COLO668 (cell line): ENCODE measurements around the gene LY6G6D.

Experiments
- DNase-seq: peaks from one replicate; lab custom pipeline; 2025; ENCODE audit not compliant: unreplicated experiment; lab: John Stamatoyannopoulos, UW

The LY6G6D gene, protein sequence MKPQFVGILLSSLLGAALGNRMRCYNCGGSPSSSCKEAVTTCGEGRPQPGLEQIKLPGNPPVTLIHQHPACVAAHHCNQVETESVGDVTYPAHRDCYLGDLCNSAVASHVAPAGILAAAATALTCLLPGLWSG

GRCh38 chr6:31715022-31715958, at the start of gene LY6G6D:
Gene LY6G6D (plus strand): TSS chr6:31715348. CDS start chr6:31715356, 8 bp downstream.
- no peak for DNase-seq

DNA sequence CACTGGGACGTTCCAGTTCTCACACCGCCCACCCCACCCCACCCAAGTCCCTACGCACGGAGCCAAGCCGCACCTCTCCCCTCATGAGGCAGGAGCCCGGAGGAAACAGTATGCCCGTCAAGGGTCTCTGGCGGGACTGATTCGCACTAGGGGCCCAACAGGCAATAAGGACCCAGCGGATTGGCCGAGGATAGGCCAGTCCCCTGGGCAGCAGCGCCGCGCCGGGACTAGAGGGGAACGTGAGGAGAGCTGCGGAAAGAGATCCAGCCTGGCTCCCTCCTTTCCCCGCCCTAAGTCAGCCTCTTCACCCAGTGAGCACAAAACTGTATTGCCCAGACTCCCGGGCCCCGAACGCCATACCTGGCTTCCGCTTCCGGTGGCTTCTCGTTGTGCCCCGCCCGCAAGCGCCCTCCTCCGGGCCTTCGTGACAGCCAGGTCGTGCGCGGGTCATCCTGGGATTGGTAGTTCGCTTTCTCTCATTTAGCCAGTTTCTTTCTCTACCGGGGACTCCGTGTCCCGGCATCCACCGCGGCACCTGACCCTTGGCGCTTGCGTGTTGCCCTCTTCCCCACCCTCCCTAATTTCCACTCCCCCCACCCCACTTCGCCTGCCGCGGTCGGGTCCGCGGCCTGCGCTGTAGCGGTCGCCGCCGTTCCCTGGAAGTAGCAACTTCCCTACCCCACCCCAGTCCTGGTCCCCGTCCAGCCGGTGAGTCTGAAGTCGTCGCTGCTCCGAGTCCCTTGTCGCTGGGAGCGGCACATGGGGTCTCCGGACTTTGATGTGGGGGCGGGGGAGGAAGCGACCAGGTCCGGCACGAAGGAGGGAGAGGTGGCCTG, 49.4 kb upstream of the LY6G6D start, which contains the start of gene CSNK2B:
Gene CSNK2B, plus strand, starts transcription at position 580 of the 836 bp plus-strand sequence. CDS start 752 bp downstream, outside the sequence.
- DNase-seq, result peak; percentile 94

DNA sequence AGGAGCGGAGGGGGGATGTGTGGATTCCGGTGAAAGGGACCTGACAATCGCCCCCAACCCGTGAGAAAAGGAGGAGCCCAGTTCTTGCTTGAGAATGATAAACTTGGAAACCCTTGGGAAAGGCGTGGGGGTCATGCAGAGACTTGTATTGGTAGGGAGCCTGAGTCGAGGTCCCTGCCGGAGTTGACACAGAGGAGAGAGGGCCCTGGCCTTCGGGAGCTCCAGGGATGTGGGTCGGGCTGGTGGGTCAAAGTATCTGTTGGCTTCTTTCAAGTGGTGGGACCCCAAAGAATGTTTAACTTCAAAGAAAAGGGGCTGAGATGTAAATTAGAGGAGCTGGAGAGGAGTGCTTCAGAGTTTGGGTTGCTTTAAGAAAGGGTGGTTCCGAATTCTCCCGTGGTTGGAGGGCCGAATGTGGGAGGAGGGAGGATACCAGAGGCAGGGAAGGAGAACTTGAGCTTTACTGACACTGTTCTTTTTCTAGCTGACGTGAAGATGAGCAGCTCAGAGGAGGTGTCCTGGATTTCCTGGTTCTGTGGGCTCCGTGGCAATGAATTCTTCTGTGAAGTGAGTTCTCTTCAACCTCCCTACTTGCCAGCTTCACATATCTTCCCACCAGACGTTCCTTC, 48.7 kb upstream of the LY6G6D start:
- no peak for DNase-seq

DNA sequence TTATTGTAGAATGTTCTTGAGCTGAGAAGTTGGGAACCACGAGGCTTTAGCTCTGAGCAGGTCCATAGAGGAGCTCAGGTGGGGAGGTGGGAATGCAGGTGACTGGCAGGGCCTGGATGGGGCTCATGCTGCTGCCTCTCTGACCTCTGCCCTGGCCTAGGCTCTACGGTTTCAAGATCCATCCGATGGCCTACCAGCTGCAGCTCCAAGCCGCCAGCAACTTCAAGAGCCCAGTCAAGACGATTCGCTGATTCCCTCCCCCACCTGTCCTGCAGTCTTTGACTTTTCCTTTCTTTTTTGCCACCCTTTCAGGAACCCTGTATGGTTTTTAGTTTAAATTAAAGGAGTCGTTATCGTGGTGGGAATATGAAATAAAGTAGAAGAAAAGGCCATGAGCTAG, 45.5 kb upstream of the LY6G6D start, which contains the start of gene LY6G5B:
Gene LY6G5B, plus strand, starts transcription at position 301 of the 400 bp plus-strand sequence. CDS start 975 bp downstream, outside the sequence.
- DNase-seq, result no peak

DNA sequence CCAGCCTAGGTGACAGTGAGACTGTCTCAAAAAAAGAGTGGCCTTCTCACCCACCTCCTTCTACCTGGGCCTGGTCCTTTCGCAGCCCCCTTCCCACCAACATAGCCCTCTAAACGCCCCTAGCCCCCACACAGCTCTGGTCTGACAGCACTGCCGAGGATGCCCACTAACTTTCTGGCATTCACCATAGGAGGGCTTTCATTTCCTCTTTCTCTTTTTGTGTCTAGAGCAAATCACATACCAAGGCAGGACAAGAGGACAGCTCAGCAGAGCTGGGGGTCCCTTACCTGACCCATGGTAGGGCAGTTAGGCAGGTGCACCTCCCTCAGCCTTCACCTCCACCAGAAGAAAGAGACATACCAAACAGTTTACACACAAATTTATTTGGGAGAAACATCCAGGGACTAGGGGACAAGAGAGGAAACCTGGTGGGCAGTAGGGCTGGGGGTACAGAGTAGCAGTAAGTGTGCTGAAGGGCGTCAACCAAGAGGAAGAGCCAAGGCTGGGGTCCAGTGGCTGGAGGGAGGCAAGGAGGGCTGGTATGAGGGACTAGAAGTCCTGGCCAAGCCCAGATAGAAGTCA, 38.7 kb upstream of the LY6G6D start:
- DNase-seq, result no peak

DNA sequence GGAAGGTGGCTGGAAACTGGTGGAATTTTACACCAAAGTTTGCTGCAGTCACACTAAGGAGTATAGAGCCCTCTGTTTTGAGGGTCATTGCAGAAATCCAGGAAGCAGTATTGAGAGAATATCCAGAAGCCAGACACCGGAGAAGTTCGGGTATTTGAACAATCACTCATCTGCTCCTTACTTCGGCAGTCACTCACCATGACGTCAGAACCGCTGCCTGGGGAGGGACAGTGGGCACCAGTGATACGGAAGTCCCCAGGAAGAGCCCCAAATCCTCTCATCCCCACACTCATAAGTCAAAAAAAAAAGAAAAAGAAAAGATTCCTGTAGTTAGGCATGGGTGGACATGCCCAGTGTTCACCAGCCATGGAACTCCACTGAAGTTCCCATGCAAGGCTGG, 38.2 kb upstream of the LY6G6D start:
- DNase-seq, result no peak

DNA sequence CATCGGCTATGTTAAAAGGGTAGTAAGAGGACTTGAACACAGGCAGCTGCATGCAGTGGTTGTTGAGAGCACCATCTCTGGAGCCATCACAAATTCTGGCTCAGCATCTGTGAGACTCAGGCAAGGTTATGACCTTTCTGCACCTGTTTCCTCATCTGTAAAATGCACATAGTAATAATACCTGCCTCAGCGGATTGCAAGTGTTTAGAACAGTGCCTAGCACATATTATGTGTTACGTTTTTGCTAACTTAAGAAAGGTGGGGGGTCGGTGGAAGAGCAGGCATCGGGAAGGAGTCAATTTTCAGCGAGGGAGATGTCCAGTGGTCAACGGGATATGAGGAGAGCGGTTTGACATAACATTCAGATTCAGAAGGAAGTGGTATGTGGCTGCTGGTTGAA, 37.2 kb upstream of the LY6G6D start:
- DNase-seq, result no peak

- DNase-seq, result peak; percentile 75
These were observed 34.7 kb upstream of the LY6G6D start, which contains the start of gene LY6G5C for GRCh38 chr6:31680226-31681134. Gene LY6G5C (minus strand): TSS chr6:31681067. CDS start chr6:31680373, 694 bp downstream.

DNA sequence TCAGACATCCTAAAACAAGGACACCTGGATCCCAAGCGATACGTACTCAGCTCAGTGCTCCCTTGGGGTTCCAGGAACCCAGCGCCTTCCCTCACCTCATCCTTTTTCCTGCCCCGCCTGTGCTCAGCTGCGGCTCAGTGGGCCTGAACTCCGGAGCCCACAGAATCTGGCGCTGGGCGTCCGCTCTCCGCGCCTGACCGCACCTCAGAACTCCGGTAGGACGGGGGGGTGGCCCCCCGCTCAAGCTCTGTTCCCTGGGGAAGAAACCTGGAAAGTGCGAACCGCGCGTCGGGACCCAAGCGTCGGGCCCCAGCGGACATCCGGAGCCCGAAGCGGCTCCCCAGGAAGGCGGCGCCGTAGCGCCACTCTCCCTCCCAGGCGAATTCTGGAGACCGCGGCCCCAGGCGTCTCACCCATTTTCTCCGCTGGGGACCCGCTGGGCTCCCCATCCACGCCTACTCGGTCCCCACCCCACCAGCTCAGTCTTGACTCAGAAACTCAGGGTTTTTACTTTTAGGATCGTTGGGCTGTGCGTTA, 33.9 kb upstream of the LY6G6D start:
- DNase-seq, result peak; percentile 54

DNA sequence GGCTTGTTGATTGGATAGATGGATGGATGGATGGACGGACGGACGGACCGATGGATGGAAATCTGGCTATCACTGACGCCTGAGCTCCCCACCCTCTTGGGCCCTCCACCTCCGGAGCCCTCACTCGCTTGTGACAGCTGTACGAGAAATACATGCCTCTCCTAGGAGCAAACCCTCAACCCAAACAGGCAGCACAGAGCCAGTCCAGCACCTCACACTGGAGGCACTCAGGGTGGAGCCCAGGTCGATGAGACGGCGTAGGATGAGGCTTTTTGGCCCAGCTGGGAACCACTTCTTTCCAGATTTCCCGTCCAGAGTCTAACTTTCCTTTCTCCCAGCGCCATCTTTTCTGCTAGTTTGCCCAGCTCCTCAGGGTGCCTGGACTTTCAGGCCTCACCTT, 31.6 kb upstream of the LY6G6D start:
- DNase-seq, result no peak

DNA sequence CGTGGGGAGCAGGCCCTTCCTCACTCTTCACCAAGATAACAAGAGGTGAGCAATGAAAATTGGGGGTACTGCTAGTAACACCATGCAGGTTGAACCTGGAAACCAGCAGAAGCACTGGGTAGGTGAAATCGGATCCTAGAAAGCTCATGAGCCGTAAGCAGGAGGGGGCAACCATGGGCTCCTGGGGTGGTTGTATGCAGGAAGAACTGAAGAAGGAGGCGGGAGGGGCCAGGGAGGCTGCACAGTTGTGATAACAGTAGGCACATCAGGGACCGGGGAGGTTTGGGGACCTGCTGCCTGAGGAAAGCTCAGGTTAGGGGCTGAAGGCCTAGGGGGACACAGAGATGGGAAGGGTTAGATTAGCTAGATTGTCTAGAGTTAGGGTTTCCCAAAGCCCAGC, 28.7 kb upstream of the LY6G6D start:
- DNase-seq, result no peak

- no peak for DNase-seq
These were observed 27.8 kb upstream of the LY6G6D start for GRCh38 chr6:31687321-31687720.

DNA sequence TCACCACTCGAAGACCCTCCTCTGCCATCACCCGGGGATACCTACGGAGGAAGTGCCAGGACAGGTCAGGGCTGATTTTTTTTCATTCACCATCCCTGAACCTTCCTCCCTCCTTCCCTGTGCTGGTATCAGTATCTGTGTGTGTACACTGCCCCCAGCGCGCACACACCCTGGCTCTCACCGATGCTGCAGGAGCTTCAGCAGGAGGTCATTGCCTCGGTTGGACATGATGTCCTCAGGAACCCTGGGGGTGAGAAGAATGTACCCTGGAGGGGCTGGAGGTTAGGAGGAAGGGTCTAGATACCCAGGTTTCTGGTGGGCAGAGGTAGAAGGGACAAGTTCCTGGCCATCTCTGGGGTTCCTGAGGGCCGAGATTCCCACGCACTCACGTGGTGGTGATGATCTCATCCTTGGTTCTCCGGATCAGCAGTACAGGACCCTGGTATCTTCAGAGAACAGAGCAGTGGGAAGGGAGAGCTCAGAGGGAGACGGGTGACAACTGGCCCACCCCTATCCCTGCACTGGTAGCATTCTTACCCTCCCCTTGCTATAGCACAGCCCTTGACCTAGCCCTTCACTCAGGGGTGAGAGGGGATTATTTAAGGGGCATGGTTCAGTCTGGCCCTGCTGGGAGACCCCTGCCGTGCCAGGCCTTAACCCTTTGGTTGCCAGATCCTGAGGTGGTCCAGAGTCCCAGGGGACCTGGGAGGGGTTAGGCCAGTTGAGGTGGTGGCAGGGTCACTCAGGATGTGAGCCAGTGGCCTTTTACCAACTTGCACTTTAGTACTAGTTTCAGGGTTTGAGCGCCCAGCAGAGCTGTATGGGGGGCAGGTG, 27.1 kb upstream of the LY6G6D start:
- DNase-seq, result no peak

GRCh38 chr6:31689249-31690110, 25.7 kb upstream of the LY6G6D start:
- peak; percentile 2 for DNase-seq

GRCh38 chr6:31690231-31691077, 24.7 kb upstream of the LY6G6D start:
- no peak for DNase-seq

- DNase-seq, result no peak
These were observed 24.1 kb upstream of the LY6G6D start for GRCh38 chr6:31691078-31691463.
